ENCODE results near the gene NPC1L1. TPM values are rescaled to one million over a fixed set of nuclear protein-coding genes. Genes with fewer than 3 reads are reported as not detected.
"Not testable (repeated sequence)": the region's sequence is repeated elsewhere in the genome, so short reads cannot be mapped to it uniquely, and the experiment has no call there.

NPC1L1 gene
- total RNA-seq, 1 experiment from 2014 or later = 6.5 TPM

DNA sequence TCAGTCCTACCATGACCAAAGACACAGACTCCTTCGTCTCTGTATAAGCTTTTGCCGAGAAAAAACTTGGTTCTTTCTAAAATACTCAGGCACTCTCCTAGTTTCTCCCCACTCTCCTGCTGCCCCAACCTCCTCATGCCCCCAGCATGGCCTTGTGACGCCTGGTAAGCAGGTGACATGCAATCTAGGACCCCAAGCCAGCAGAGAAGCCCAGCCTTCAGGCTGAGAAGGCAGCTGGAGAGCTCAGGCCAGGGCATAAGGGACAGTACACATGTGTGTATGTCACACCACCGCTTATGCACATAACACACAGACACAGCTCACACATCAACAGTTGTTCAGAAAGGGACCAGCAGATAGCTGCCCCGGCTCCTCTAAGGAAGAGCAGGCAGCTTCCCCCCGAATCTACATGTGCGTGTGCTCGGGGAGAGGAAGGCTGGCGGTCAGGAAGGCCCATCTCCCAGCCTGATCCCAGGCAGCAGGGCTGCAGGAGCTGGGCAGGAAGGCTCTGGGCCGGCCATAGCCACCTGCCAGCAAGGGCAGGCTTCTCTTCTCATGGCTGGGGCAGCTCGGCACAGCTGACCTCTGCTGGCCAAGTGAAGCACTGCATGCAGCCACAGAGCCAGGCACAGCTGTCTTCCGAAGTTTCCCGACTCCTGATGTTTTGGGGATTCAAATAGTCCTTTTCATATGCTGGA lies 24.1 kb upstream of the NPC1L1 start:
- intact Hi-C loops (cut with micrococcal nuclease; ENCODE audit: unreplicated experiment) = loop anchor here (1.0 kb wide), 1 partner anchor 75 kb away; the partner anchor contains the start of gene NUDCD3
- DNase-seq = peak; percentile 65 to 79
- peaks cover 20% of the 10 kb centered on the region for H3K4me1 Mint-ChIP-seq (ENCODE audit: low read depth, unreplicated experiment)
- no peak overlapping the region for H3K4me3 ChIP-seq (ENCODE audit: low read depth, low read length)
- ChIA-PET POLR2A (interaction anchor here (0.5 to 1.2 kb wide), 5 partner anchors 9 to 547 kb away, joined by 3 to 7 read pairs (median 3); partner anchors contain the start of gene DDX56), CTCF (interaction anchor here (0.5 to 2.5 kb wide), 11 partner anchors 9 to 434 kb away, joined by 3 to 10 read pairs (median 3); partner anchors contain the start of genes DDX56 and NUDCD3)
- peaks cover 18% of the 10 kb centered on the region for H3K36me3 ChIP-seq (ENCODE audit: control insufficient read depth, insufficient read depth, low read length)
- BruUV-seq (replicated peaks) = no TSS peak
- TF ChIP-seq, protein P1, sequence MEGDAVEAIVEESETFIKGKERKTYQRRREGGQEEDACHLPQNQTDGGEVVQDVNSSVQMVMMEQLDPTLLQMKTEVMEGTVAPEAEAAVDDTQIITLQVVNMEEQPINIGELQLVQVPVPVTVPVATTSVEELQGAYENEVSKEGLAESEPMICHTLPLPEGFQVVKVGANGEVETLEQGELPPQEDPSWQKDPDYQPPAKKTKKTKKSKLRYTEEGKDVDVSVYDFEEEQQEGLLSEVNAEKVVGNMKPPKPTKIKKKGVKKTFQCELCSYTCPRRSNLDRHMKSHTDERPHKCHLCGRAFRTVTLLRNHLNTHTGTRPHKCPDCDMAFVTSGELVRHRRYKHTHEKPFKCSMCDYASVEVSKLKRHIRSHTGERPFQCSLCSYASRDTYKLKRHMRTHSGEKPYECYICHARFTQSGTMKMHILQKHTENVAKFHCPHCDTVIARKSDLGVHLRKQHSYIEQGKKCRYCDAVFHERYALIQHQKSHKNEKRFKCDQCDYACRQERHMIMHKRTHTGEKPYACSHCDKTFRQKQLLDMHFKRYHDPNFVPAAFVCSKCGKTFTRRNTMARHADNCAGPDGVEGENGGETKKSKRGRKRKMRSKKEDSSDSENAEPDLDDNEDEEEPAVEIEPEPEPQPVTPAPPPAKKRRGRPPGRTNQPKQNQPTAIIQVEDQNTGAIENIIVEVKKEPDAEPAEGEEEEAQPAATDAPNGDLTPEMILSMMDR (IDR thresholded peaks at IDR 0.05; ENCODE audit: insufficient read depth in 1 of 2, low read depth in 1 of 2, low read length in 1 of 2, severe bottlenecking in 1 of 2, unreplicated experiment in 1 of 2) = peak; percentile 94 to 97
- peak overlapping the region; percentile 82 for H3K27ac Mint-ChIP-seq (ENCODE audit: unreplicated experiment)
- peaks cover 27% of the 10 kb centered on the region for H3K4me1 ChIP-seq
- H3K9me3 Mint-ChIP-seq (ENCODE audit: unreplicated experiment) = no peaks in the 10 kb centered on the region
- no peaks in the 10 kb centered on the region for H3K27me3 Mint-ChIP-seq (ENCODE audit: insufficient read depth, unreplicated experiment)
- no peak overlapping the region for H3K4me3 Mint-ChIP-seq (ENCODE audit: unreplicated experiment)
- H3K36me3 Mint-ChIP-seq (ENCODE audit: insufficient read depth, unreplicated experiment) = peaks cover 74% of the 10 kb centered on the region
- no peaks in the 10 kb centered on the region for H3K27me3 ChIP-seq (replicated peaks; ENCODE audit: control insufficient read depth, insufficient read depth, low read length)
- H3K9me3 ChIP-seq = no peaks in the 10 kb centered on the region

DNA sequence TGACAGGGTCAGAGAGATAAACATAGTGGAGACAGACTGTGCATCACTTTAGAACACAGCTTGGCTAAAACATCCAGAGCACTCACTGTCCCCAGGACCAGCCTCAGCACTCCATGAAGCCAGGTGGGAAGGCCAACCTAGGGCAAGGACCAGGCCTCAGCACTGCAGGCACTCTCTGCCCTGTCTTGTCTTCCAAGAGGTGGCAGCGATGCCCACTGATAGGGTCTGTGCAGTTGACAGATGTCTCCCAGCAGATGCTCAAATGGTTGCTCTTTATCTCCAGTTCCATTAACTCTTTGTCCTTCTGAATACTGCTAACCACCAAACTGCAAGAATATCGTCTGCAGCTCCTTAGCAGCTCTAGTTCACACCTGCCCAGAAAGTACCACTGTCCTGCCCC lies 23.5 kb upstream of the NPC1L1 start:
- DNase-seq = no peak
- Histone ChIP-seq H3K9me3 (no peaks in the 10 kb centered on the region), H3K36me3 (ENCODE audit: control insufficient read depth, insufficient read depth, low read length) (peaks cover 17% of the 10 kb centered on the region), H3K4me3 (ENCODE audit: low read depth, low read length) (no peak overlapping the region), H3K4me1 (peaks cover 27% of the 10 kb centered on the region), H3K27me3 (replicated peaks; ENCODE audit: control insufficient read depth, insufficient read depth, low read length) (no peaks in the 10 kb centered on the region)
- peaks cover 72% of the 10 kb centered on the region for H3K36me3 Mint-ChIP-seq (ENCODE audit: insufficient read depth, unreplicated experiment)
- no TSS peak for BruUV-seq (replicated peaks)
- H3K27me3 Mint-ChIP-seq (ENCODE audit: insufficient read depth, unreplicated experiment) = no peaks in the 10 kb centered on the region
- TF ChIP-seq, protein P1 (IDR thresholded peaks at IDR 0.05; ENCODE audit: insufficient read depth in 1 of 2, low read depth in 1 of 2, low read length in 1 of 2, severe bottlenecking in 1 of 2, unreplicated experiment in 1 of 2) = no peak
- POLR2A ChIA-PET = interaction anchor here (0.8 to 1.2 kb wide), 4 partner anchors 9 to 547 kb away, joined by 3 to 7 read pairs (median 4); partner anchors contain the start of gene DDX56
- H3K27ac Mint-ChIP-seq (ENCODE audit: unreplicated experiment) = peak overlapping the region; percentile 86
- H3K9me3 Mint-ChIP-seq (ENCODE audit: unreplicated experiment) = no peaks in the 10 kb centered on the region
- no peak overlapping the region for H3K4me3 Mint-ChIP-seq (ENCODE audit: unreplicated experiment)
- intact Hi-C loops (cut with micrococcal nuclease; ENCODE audit: unreplicated experiment) = loop anchor here (1.0 kb wide), 1 partner anchor 74 kb away; the partner anchor contains the start of gene NUDCD3
- H3K4me1 Mint-ChIP-seq (ENCODE audit: low read depth, unreplicated experiment) = peaks cover 20% of the 10 kb centered on the region
- CTCF ChIA-PET = interaction anchor here (0.6 to 2.5 kb wide), 4 partner anchors 8 to 216 kb away, joined by 3 to 10 read pairs (median 8); partner anchors contain the start of genes DDX56 and NUDCD3

DNA sequence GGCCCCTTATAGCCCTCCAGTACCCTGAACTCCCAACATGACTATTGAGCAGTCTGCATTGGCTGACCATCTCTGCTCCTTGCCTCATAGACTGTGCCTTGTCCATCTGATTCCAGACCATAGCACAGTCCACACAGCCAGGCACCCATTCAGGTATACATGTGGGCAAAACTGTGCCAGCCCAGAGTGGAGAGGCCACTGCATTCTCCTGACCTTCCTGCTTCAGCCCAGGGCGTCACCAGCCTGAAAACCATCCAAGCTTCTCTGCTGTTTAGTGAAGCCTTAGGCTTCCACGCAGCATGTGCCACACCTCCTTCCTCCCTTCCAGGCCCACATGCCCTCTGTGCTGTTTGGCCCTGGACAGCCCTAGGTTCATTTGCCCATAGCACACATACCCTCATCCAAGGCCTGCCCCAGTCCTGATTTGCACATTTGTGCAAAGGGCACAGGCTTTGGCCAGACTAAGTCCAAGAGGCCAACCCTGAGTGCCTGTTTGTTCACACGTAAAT lies 22.1 kb upstream of the NPC1L1 start:
- peaks cover 27% of the 10 kb centered on the region for H3K4me1 ChIP-seq
- peaks cover 14% of the 10 kb centered on the region for H3K36me3 ChIP-seq (ENCODE audit: control insufficient read depth, insufficient read depth, low read length)
- DNase-seq = no peak
- H3K27ac Mint-ChIP-seq (ENCODE audit: unreplicated experiment) = peak overlapping the region; percentile 86
- no peaks in the 10 kb centered on the region for H3K27me3 ChIP-seq (replicated peaks; ENCODE audit: control insufficient read depth, insufficient read depth, low read length)
- peak overlapping the region; percentile 19 for H3K4me3 Mint-ChIP-seq (ENCODE audit: unreplicated experiment)
- ChIA-PET POLR2A (no interaction called here), CTCF (no interaction called here)
- TF ChIP-seq, protein P1 (IDR thresholded peaks at IDR 0.05; ENCODE audit: insufficient read depth in 1 of 2, low read depth in 1 of 2, low read length in 1 of 2, severe bottlenecking in 1 of 2, unreplicated experiment in 1 of 2) = no peak
- no peaks in the 10 kb centered on the region for H3K9me3 Mint-ChIP-seq (ENCODE audit: unreplicated experiment)
- BruUV-seq (replicated peaks) = no TSS peak
- H3K4me1 Mint-ChIP-seq (ENCODE audit: low read depth, unreplicated experiment) = peaks cover 20% of the 10 kb centered on the region
- peaks cover 59% of the 10 kb centered on the region for H3K36me3 Mint-ChIP-seq (ENCODE audit: insufficient read depth, unreplicated experiment)
- intact Hi-C loops (cut with micrococcal nuclease; ENCODE audit: unreplicated experiment) = no loop called here
- no peak overlapping the region for H3K4me3 ChIP-seq (ENCODE audit: low read depth, low read length)
- H3K9me3 ChIP-seq = no peaks in the 10 kb centered on the region
- H3K27me3 Mint-ChIP-seq (ENCODE audit: insufficient read depth, unreplicated experiment) = no peaks in the 10 kb centered on the region

DNA sequence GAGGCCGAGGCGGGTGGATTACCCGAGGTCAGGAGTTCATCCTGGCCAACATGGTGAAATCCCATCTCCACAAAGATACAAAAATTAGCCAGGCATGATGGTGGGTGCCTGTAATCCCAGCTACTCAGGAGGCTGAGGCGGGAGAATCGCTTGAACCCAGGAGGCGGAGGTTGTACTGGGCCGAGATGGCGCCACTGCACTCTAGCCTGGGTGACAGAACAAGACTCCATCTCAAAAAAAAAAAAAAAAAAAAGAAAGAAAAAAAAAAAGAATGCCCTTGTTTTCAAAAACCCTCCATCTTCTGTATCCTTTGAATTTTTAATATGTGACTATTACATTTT lies 21.5 kb upstream of the NPC1L1 start:
- H3K9me3 ChIP-seq; H3K27me3 ChIP-seq (replicated peaks; ENCODE audit: control insufficient read depth, insufficient read depth, low read length); intact Hi-C loops (cut with micrococcal nuclease; ENCODE audit: unreplicated experiment); H3K4me3 Mint-ChIP-seq (ENCODE audit: unreplicated experiment); H3K4me3 ChIP-seq (ENCODE audit: low read depth, low read length); H3K27ac Mint-ChIP-seq (ENCODE audit: unreplicated experiment); H3K9me3 Mint-ChIP-seq (ENCODE audit: unreplicated experiment); H3K27me3 Mint-ChIP-seq (ENCODE audit: insufficient read depth, unreplicated experiment); DNase-seq: not testable (repeated sequence)
- H3K4me1 Mint-ChIP-seq (ENCODE audit: low read depth, unreplicated experiment) = peaks cover 20% of the 10 kb centered on the region
- ChIA-PET CTCF (interaction anchor here (0.6 to 0.9 kb wide), 2 partner anchors 11 to 342 kb away, joined by 3 read pairs; no protein-coding TSS in a partner anchor), POLR2A (interaction anchor here (1.8 kb wide), 1 partner anchor 11 kb away, joined by 10 read pairs; the partner anchor contains the start of gene DDX56)
- BruUV-seq (replicated peaks) = TSS peak; percentile 15
- peaks cover 27% of the 10 kb centered on the region for H3K4me1 ChIP-seq
- H3K36me3 ChIP-seq (ENCODE audit: control insufficient read depth, insufficient read depth, low read length) = peaks cover 11% of the 10 kb centered on the region
- H3K36me3 Mint-ChIP-seq (ENCODE audit: insufficient read depth, unreplicated experiment) = peaks cover 54% of the 10 kb centered on the region

Data from Caco-2 (cell line).